PFSK-1 (cell line): ENCODE data around the gene ZNF584.

ENCODE experiments used
- POLR2AphosphoS5 ChIP-seq: IDR thresholded peaks from 2 replicates; pipeline ENCODE4 v1.6.1; 2012; ENCODE audit warnings: low read depth, mild to moderate bottlenecking, control low read depth, low read length, moderate library complexity
- SIN3A ChIP-seq: IDR thresholded peaks from 2 replicates; pipeline ENCODE4 v1.6.1; 2012; ENCODE audit warnings: mild to moderate bottlenecking, low read length, moderate library complexity, borderline replicate concordance; ENCODE audit not compliant: insufficient read depth
- TF ChIP-seq, protein P1 (sequence below), 2 experiments: IDR thresholded peaks; 2 replicates each; pipeline versions ENCODE4 v1.6.1 to v1.8.0; 2011 to 2012; ENCODE audit warnings: low read depth in 2 of 2, low read length in 2 of 2, control low read depth in 1 of 2, inconsistent platforms in 1 of 2, mild to moderate bottlenecking in 1 of 2, moderate library complexity in 1 of 2; ENCODE audit not compliant: insufficient read depth in 1 of 2

DNA sequence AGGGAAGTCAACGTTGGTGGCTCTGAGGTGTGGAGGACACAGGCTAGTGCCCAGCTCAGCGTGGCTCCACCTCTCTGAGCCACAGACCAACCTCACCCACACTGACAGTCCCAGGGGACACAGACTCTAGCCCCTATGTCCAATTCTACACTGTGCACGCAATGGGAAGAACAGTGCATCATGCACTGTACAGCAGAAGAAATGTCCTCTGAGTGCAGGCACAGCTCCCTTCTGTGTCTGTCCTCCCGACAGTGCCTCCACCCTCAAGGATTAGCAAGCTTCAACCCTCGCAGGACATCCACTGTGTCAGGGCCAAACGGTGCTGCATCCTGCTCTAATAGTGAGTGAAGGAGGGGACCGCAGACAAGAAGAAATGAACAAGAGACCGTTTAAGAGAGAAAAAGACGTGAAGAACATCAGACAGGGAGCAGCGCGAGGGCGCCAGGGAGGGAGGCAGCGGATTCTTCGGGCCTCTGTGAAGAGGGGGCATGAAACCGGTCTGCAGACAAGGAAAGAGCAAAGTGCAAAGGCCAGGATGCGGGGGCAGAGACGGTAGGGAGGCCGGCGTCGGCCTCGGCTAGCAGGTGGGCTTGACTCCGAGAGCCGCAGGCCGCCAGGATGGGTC is 28.3 kb upstream of the ZNF584 start:
- no peak for TF ChIP-seq POLR2AphosphoS5
- TF ChIP-seq, protein P1, sequence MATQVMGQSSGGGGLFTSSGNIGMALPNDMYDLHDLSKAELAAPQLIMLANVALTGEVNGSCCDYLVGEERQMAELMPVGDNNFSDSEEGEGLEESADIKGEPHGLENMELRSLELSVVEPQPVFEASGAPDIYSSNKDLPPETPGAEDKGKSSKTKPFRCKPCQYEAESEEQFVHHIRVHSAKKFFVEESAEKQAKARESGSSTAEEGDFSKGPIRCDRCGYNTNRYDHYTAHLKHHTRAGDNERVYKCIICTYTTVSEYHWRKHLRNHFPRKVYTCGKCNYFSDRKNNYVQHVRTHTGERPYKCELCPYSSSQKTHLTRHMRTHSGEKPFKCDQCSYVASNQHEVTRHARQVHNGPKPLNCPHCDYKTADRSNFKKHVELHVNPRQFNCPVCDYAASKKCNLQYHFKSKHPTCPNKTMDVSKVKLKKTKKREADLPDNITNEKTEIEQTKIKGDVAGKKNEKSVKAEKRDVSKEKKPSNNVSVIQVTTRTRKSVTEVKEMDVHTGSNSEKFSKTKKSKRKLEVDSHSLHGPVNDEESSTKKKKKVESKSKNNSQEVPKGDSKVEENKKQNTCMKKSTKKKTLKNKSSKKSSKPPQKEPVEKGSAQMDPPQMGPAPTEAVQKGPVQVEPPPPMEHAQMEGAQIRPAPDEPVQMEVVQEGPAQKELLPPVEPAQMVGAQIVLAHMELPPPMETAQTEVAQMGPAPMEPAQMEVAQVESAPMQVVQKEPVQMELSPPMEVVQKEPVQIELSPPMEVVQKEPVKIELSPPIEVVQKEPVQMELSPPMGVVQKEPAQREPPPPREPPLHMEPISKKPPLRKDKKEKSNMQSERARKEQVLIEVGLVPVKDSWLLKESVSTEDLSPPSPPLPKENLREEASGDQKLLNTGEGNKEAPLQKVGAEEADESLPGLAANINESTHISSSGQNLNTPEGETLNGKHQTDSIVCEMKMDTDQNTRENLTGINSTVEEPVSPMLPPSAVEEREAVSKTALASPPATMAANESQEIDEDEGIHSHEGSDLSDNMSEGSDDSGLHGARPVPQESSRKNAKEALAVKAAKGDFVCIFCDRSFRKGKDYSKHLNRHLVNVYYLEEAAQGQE (IDR thresholded peaks at IDR 0.05; ENCODE audit: insufficient read depth in 1 of 2, low read depth in 2 of 2, low read length in 2 of 2), result no peak
- no peak for TF ChIP-seq SIN3A
